HEK293 (cell line): ENCODE results near the gene SIAE.

ENCODE experiments used
- BCL11A ChIP-seq: fragments of 450-650 bp; formaldehyde crosslinking; IDR thresholded peaks from 2 replicates; pipeline ENCODE4 v1.5.1; 2016; ENCODE audit warnings: low read depth, missing biosample characterization, missing genetic modification characterization
- KLF9 ChIP-seq: fragments of 450-650 bp; formaldehyde crosslinking; IDR thresholded peaks from 2 replicates; pipeline ENCODE4 v1.5.1; 2016; ENCODE audit warnings: missing biosample characterization, missing genetic modification characterization, low read depth
- PRDM6 ChIP-seq: fragments of 450-650 bp; formaldehyde crosslinking; IDR thresholded peaks from 2 replicates; pipeline ENCODE4 v1.5.1; 2017; ENCODE audit warnings: missing biosample characterization, missing genetic modification characterization
- SP2 ChIP-seq: fragments of 450-650 bp; formaldehyde crosslinking; IDR thresholded peaks from 2 replicates; pipeline ENCODE4 v1.5.1; 2016; ENCODE audit warnings: missing biosample characterization, missing genetic modification characterization
- ZBTB49 ChIP-seq: fragments of 450-650 bp; formaldehyde crosslinking; IDR thresholded peaks from 2 replicates; pipeline ENCODE4 v1.5.1; 2016; ENCODE audit warnings: missing biosample characterization, missing genetic modification characterization, low read depth
- ZBTB7A ChIP-seq: fragments of 450-650 bp; formaldehyde crosslinking; IDR thresholded peaks from 2 replicates; pipeline ENCODE4 v1.5.1; 2016; ENCODE audit warnings: low read depth, missing biosample characterization, missing genetic modification characterization
- ZNF10 ChIP-seq: fragments of 450-650 bp; formaldehyde crosslinking; IDR thresholded peaks from 2 replicates; pipeline ENCODE4 v1.5.1; 2017; ENCODE audit warnings: missing biosample characterization, missing genetic modification characterization
- ZNF404 ChIP-seq: fragments of 450-650 bp; formaldehyde crosslinking; IDR thresholded peaks from 2 replicates; pipeline ENCODE4 v1.5.1; 2017; ENCODE audit warnings: missing biosample characterization, missing genetic modification characterization
- ZNF529 ChIP-seq: fragments of 450-650 bp; formaldehyde crosslinking; IDR thresholded peaks from 2 replicates; pipeline ENCODE4 v1.5.1; 2017; ENCODE audit warnings: missing genetic modification characterization, missing biosample characterization; ENCODE audit not compliant: insufficient replicate concordance
- ZSCAN18 ChIP-seq: fragments of 450-650 bp; formaldehyde crosslinking; IDR thresholded peaks from 2 replicates; pipeline ENCODE4 v1.5.1; 2016; ENCODE audit warnings: missing biosample characterization, missing genetic modification characterization
- TF ChIP-seq, protein P1 (sequence below): fragments of 450-650 bp; formaldehyde crosslinking; IDR thresholded peaks from 2 replicates; pipeline ENCODE4 v1.5.1; 2016; ENCODE audit warnings: missing biosample characterization, missing genetic modification characterization

- no peak for TF ChIP-seq ZNF10 (tag by site-specific recombination)
- no peak for TF ChIP-seq BCL11A (tag by site-specific recombination)
- TF ChIP-seq ZNF404 (tag by site-specific recombination): no peak
- TF ChIP-seq ZBTB49: no peak
- TF ChIP-seq PRDM6 (tag by site-specific recombination): no peak
- TF ChIP-seq, protein P1, sequence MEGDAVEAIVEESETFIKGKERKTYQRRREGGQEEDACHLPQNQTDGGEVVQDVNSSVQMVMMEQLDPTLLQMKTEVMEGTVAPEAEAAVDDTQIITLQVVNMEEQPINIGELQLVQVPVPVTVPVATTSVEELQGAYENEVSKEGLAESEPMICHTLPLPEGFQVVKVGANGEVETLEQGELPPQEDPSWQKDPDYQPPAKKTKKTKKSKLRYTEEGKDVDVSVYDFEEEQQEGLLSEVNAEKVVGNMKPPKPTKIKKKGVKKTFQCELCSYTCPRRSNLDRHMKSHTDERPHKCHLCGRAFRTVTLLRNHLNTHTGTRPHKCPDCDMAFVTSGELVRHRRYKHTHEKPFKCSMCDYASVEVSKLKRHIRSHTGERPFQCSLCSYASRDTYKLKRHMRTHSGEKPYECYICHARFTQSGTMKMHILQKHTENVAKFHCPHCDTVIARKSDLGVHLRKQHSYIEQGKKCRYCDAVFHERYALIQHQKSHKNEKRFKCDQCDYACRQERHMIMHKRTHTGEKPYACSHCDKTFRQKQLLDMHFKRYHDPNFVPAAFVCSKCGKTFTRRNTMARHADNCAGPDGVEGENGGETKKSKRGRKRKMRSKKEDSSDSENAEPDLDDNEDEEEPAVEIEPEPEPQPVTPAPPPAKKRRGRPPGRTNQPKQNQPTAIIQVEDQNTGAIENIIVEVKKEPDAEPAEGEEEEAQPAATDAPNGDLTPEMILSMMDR (tag by site-specific recombination): no peak
- TF ChIP-seq ZBTB7A (tag by site-specific recombination): no peak
- no peak for TF ChIP-seq SP2
- no peak for TF ChIP-seq KLF9
- TF ChIP-seq ZNF529: no peak
- TF ChIP-seq ZSCAN18 (tag by site-specific recombination): no peak
Observed at GRCh38 chr11:124643042-124643604, 30.4 kb downstream of the SIAE start.
